Uterus (tissue), 4 donors: ENCODE data around the gene PCDH7. TPM values are rescaled to one million over a fixed set of nuclear protein-coding genes. Genes with fewer than 3 reads are reported as not detected.

Experiments used
- DNase-seq, 2 donors: peaks; one replicate each; pipeline ENCODE4 v3.0.0-alpha.2; 2019 to 2020
- H3K27ac ChIP-seq, 2 donors: fragments of 200-600 bp; sonication (generic); 1 replicate in 1 of 2; 2 replicates in 1 of 2; pipeline ENCODE4 v1.5.1; 2016 to 2018
- H3K27me3 ChIP-seq, 2 donors: fragments of 200-600 bp; sonication (generic); one replicate each; pipeline ENCODE4 v1.5.1; 2018 to 2019; ENCODE audit warnings: control low read depth in 1 of 2
- H3K36me3 ChIP-seq, 2 donors: fragments of 200-600 bp; sonication (generic); one replicate each; pipeline ENCODE4 v1.5.1; 2019; ENCODE audit warnings: control low read depth in 1 of 2
- H3K4me1 ChIP-seq, 2 donors: fragments of 200-600 bp; sonication (generic); one replicate each; pipeline ENCODE4 v1.5.1; 2018 to 2019; ENCODE audit warnings: control low read depth in 1 of 2
- H3K4me3 ChIP-seq, 2 donors: fragments of 200-600 bp; sonication (generic); 1 replicate in 1 of 2; 2 replicates in 1 of 2; pipeline ENCODE4 v1.5.1; 2018 to 2019; ENCODE audit warnings: mild to moderate bottlenecking in 1 of 2
- H3K9me3 ChIP-seq, 2 donors: fragments of 200-600 bp; sonication (generic); one replicate each; pipeline ENCODE4 v1.5.1; 2019; ENCODE audit warnings: control low read depth in 1 of 2
- CTCF ChIP-seq, 4 experiments: fragments of 200-600 bp in 2 of 4; fragments of 450-650 bp in 2 of 4; sonication (generic) in 2 of 4; IDR thresholded peaks; one replicate each; pipeline ENCODE4 v1.5.1; 2016 to 2019; ENCODE audit warnings: antibody characterized with exemption in 4 of 4, mild to moderate bottlenecking in 2 of 4, moderate library complexity in 1 of 4
- POLR2A ChIP-seq, 2 donors: fragments of 450-650 bp; IDR thresholded peaks; one replicate each; pipeline ENCODE4 v1.6.1; 2016; ENCODE audit warnings: antibody characterized with exemption in 2 of 2, mild to moderate bottlenecking in 1 of 2, moderate library complexity in 1 of 2
- intact Hi-C: fragments of 100-400 bp; cut with DNase I; formaldehyde crosslinking; loops from one replicate; pipeline ENCODE4 v1.15.1; 2023; ENCODE audit warnings: low total_unique reads
- total RNA-seq, 4 donors: library from RNA; depleted of rRNA in 3 of 4; stranded (reverse); fragments of >200 nt in 3 of 4; gene quantifications; one replicate each; pipeline versions ENCODE4 v1.1.0 to v1.2.4, GENCODE V29; 2014 to 2023
- donor health status: DM: yes; HTN: yes; CAD: no.

Gene PCDH7
- total RNA-seq, 4 donors from 2014 or later = 38.2 to 135 (median 62.6) TPM

GRCh38 chr4:30776451-30776850 lies 56.3 kb downstream of the PCDH7 start:
- H3K9me3 ChIP-seq = no peaks in the 10 kb centered on the region
- no peak for DNase-seq
- intact Hi-C loops = no loop called here
- H3K4me3 ChIP-seq = no peak overlapping the region
- no peaks in the 10 kb centered on the region for H3K4me1 ChIP-seq
- no peak overlapping the region for H3K27ac ChIP-seq
- no peaks in the 10 kb centered on the region for H3K27me3 ChIP-seq
- H3K36me3 ChIP-seq = no peaks in the 10 kb centered on the region
- TF ChIP-seq CTCF (IDR thresholded peaks at IDR 0.05) = no peak
- TF ChIP-seq POLR2A (IDR thresholded peaks at IDR 0.05) = no peak

- H3K27ac ChIP-seq = no peak overlapping the region
- intact Hi-C loops = no loop called here
- TF ChIP-seq POLR2A (IDR thresholded peaks at IDR 0.05) (no peak), CTCF (IDR thresholded peaks at IDR 0.05) (no peak)
- DNase-seq = no peak
- H3K27me3 ChIP-seq = no peaks in the 10 kb centered on the region
- no peaks in the 10 kb centered on the region for H3K36me3 ChIP-seq
- no peaks in the 10 kb centered on the region for H3K9me3 ChIP-seq
- H3K4me3 ChIP-seq = no peak overlapping the region
- no peaks in the 10 kb centered on the region for H3K4me1 ChIP-seq
Observed at GRCh38 chr4:30776921-30777415, 56.8 kb downstream of the PCDH7 start.
